Measurements from ENCODE around the gene EVA1B. TPM values are rescaled to one million over a fixed set of nuclear protein-coding genes. Genes with fewer than 3 reads are reported as not detected.

EVA1B gene
- total and polyA plus RNA-seq, 2 donors from 2014 or later = 31.8 to 91.8 TPM

- TF ChIP-seq CTCF (IDR thresholded peaks at IDR 0.05; ENCODE audit: borderline replicate concordance, extremely low read depth, insufficient read depth) = no peak
- no peaks in the 10 kb centered on the region for H3K27me3 ChIP-seq (ENCODE audit: control insufficient read depth, insufficient read depth, low read length)
- no peak overlapping the region for H3K9ac ChIP-seq (ENCODE audit: low read length in 3 of 3)
- no peak for FAIRE-seq
- peaks cover 0 to 5% (median 0%) of the 10 kb centered on the region in 3 donors for H3K4me1 ChIP-seq (ENCODE audit: control insufficient read depth in 2 of 3, insufficient read depth in 2 of 3, low read depth in 1 of 3, low read length in 3 of 3)
- H3K27ac ChIP-seq (ENCODE audit: low read depth in 2 of 2, low read length in 2 of 2) = no peak overlapping the region
- intact Hi-C loops (cut with DNase I) = loop anchor here (5.0 kb wide), 1 partner anchor 78 kb away; no protein-coding TSS in a partner anchor
- peaks cover 2 to 34% (median 29%) of the 10 kb centered on the region in 3 donors for H3K36me3 ChIP-seq (ENCODE audit: control insufficient read depth in 2 of 3, insufficient read depth in 3 of 3, low read length in 3 of 3)
- DNase-seq = peak in 1 of 5 donors; percentile 73
- no peak overlapping the region for H3K4me3 ChIP-seq (ENCODE audit: low read length in 3 of 3)
- H3K9me3 ChIP-seq (ENCODE audit: control insufficient read depth in 2 of 3, insufficient read depth in 1 of 3, low read length in 3 of 3) = no peaks in the 10 kb centered on the region
These were observed 20.9 kb upstream of the EVA1B start for GRCh38 chr1:36344395-36344680.

GRCh38 chr1:36343651-36344394, 20.4 kb upstream of the EVA1B start:
- Histone ChIP-seq H3K4me3 (ENCODE audit: low read length in 3 of 3) (no peak overlapping the region), H3K27me3 (ENCODE audit: control insufficient read depth, insufficient read depth, low read length) (no peaks in the 10 kb centered on the region), H3K9ac (ENCODE audit: low read length in 3 of 3) (no peak overlapping the region), H3K9me3 (ENCODE audit: control insufficient read depth in 2 of 3, insufficient read depth in 1 of 3, low read length in 3 of 3) (no peaks in the 10 kb centered on the region), H3K36me3 (ENCODE audit: control insufficient read depth in 2 of 3, insufficient read depth in 3 of 3, low read length in 3 of 3) (peaks cover 2 to 32% (median 29%) of the 10 kb centered on the region in 3 donors), H3K4me1 (ENCODE audit: control insufficient read depth in 2 of 3, insufficient read depth in 2 of 3, low read depth in 1 of 3, low read length in 3 of 3) (peaks cover 0 to 5% (median 0%) of the 10 kb centered on the region in 3 donors), H3K27ac (ENCODE audit: low read depth in 2 of 2, low read length in 2 of 2) (no peak overlapping the region)
- no peak for TF ChIP-seq CTCF (IDR thresholded peaks at IDR 0.05; ENCODE audit: borderline replicate concordance, extremely low read depth, insufficient read depth)
- DNase-seq = peak in 1 of 5 donors; percentile 58
- no peak for FAIRE-seq
- intact Hi-C loops (cut with DNase I) = loop anchor here (5.0 kb wide), 1 partner anchor 78 kb away; no protein-coding TSS in a partner anchor

- no peak for DNase-seq
- no peak for FAIRE-seq
- peaks cover 0 to 20% (median 19%) of the 10 kb centered on the region in 3 donors for H3K36me3 ChIP-seq (ENCODE audit: control insufficient read depth in 2 of 3, insufficient read depth in 3 of 3, low read length in 3 of 3)
These were observed 19.2 kb upstream of the EVA1B start for GRCh38 chr1:36342426-36343185.

More at GRCh38 chr1:36342426-36343185, 19.2 kb upstream of the EVA1B start:
- Histone ChIP-seq H3K9me3 (ENCODE audit: control insufficient read depth in 2 of 3, insufficient read depth in 1 of 3, low read length in 3 of 3) (no peaks in the 10 kb centered on the region), H3K4me3 (ENCODE audit: low read length in 3 of 3) (no peak overlapping the region), H3K27me3 (ENCODE audit: control insufficient read depth, insufficient read depth, low read length) (no peaks in the 10 kb centered on the region), H3K4me1 (ENCODE audit: control insufficient read depth in 2 of 3, insufficient read depth in 2 of 3, low read depth in 1 of 3, low read length in 3 of 3) (peaks cover 0 to 13% (median 0%) of the 10 kb centered on the region in 3 donors), H3K9ac (ENCODE audit: low read length in 3 of 3) (no peak overlapping the region), H3K27ac (ENCODE audit: low read depth in 2 of 2, low read length in 2 of 2) (no peak overlapping the region)
- intact Hi-C loops (cut with DNase I) = loop anchor here (5.0 kb wide), 1 partner anchor 80 kb away; no protein-coding TSS in a partner anchor
- peak; percentile 76 for TF ChIP-seq CTCF (IDR thresholded peaks at IDR 0.05; ENCODE audit: borderline replicate concordance, extremely low read depth, insufficient read depth)

Data from kidney (tissue), 14 donors.